Transverse colon (tissue), 3 donors: ENCODE measurements around the gene STAP2.

Source experiments
- CTCF ChIP-seq, 5 experiments: fragments of 200-600 bp in 3 of 5; fragments of 450-650 bp in 2 of 5; sonication (generic) in 3 of 5; IDR thresholded peaks; 1 replicate in 2 of 5; 2 replicates in 3 of 5; pipeline ENCODE4 v1.5.1; 2016 to 2017; ENCODE audit warnings: antibody characterized with exemption in 5 of 5, inconsistent platforms in 3 of 5, mild to moderate bottlenecking in 2 of 5, moderate library complexity in 1 of 5
- POLR2A ChIP-seq: fragments of 450-650 bp; IDR thresholded peaks from one replicate; pipeline ENCODE4 v1.6.1; 2016; ENCODE audit warnings: antibody characterized with exemption, mild to moderate bottlenecking, moderate library complexity

- TF ChIP-seq CTCF (IDR thresholded peaks at IDR 0.05) (no peak), POLR2A (no peak)
These were observed 46.1 kb downstream of the STAP2 start for GRCh38 chr19:4292515-4292914.
